Liver (tissue), 3 donors: ENCODE data around the gene TNFSF12.

Source experiments
- ATF3 ChIP-seq: IDR thresholded peaks from 2 replicates; pipeline ENCODE4 v1.6.1; 2016; ENCODE audit warnings: antibody characterized with exemption
- CTCF ChIP-seq: fragments of 150-350 bp; IDR thresholded peaks from 2 replicates; pipeline ENCODE4 v1.5.1; 2017; ENCODE audit warnings: improper control_type of control experiment, low read depth, low read length; ENCODE audit not compliant: missing input control
- RXRA ChIP-seq, 2 donors: IDR thresholded peaks; 2 replicates each; pipeline ENCODE4 v1.6.1; 2017 to 2018; ENCODE audit warnings: antibody characterized with exemption in 2 of 2, mild to moderate bottlenecking in 1 of 2
- TAF1 ChIP-seq: conservative IDR thresholded peaks from 2 replicates; pipeline ENCODE4 v1.6.1; 2016; ENCODE audit warnings: antibody characterized with exemption, mild to moderate bottlenecking
- YY1 ChIP-seq: IDR thresholded peaks from 2 replicates; pipeline ENCODE4 v1.6.1; 2016; ENCODE audit warnings: antibody characterized with exemption, mild to moderate bottlenecking
- donor health status: healthy.
- donor health status: healthy.

GRCh38 chr17:7499161-7499560, 49.7 kb upstream of the TNFSF12 start:
- TF ChIP-seq CTCF (no peak), YY1 (no peak), TAF1 (no peak), ATF3 (no peak), RXRA (IDR thresholded peaks at IDR 0.05) (no peak)
